Loucy (cell line): ENCODE measurements around the gene TFPT.
"Not testable (repeated sequence)": the region's sequence is repeated elsewhere in the genome, so short reads cannot be mapped to it uniquely, and the experiment has no call there.

Experiments used
- CTCF ChIP-seq: fragments of 200-600 bp; sonication (generic); conservative IDR thresholded peaks from 2 replicates; pipeline ENCODE4 v1.5.1; 2014; ENCODE audit warnings: mild to moderate bottlenecking, antibody characterized with exemption, low read length
- EZH2phosphoT487 ChIP-seq: fragments of 200-600 bp; IDR thresholded peaks from 2 replicates; pipeline ENCODE4 v1.6.1; 2018; ENCODE audit warnings: antibody characterized with exemption, mild to moderate bottlenecking, moderate library complexity, borderline replicate concordance

GRCh38 chr19:54095859-54096616 lies 19.4 kb downstream of the TFPT start:
- not testable (repeated sequence) for TF ChIP-seq EZH2phosphoT487, CTCF
